ENCODE data around the gene ZFX.

ZFX gene

GRCh38 chrX:24202465-24203031, 53.0 kb downstream of the ZFX start:
- no peak for DNase-seq (ENCODE audit: low read depth)

GRCh38 chrX:24203072-24203808, 53.7 kb downstream of the ZFX start:
- DNase-seq (ENCODE audit: low read depth), result no peak

GRCh38 chrX:24204331-24204730, 54.8 kb downstream of the ZFX start:
- DNase-seq (ENCODE audit: low read depth), result no peak

GRCh38 chrX:24204958-24205357, 55.4 kb downstream of the ZFX start:
- no peak for DNase-seq (ENCODE audit: low read depth)

GRCh38 chrX:24207826-24208225, 58.3 kb downstream of the ZFX start:
- no peak for DNase-seq (ENCODE audit: low read depth)

GRCh38 chrX:24208496-24209240, 59.1 kb downstream of the ZFX start:
- DNase-seq (ENCODE audit: low read depth), result no peak

- no peak for DNase-seq (ENCODE audit: low read depth)
Measured at GRCh38 chrX:24210190-24210589, 60.7 kb downstream of the ZFX start.

- no peak for DNase-seq (ENCODE audit: low read depth)
Measured at GRCh38 chrX:24214568-24214967, 65.0 kb downstream of the ZFX start.

GRCh38 chrX:24215272-24215671, 65.7 kb downstream of the ZFX start:
- no peak for DNase-seq (ENCODE audit: low read depth)

GRCh38 chrX:24216037-24216436, 66.5 kb downstream of the ZFX start:
- DNase-seq (ENCODE audit: low read depth), result no peak

GRCh38 chrX:24216827-24217226, 67.3 kb downstream of the ZFX start:
- DNase-seq (ENCODE audit: low read depth), result no peak

GRCh38 chrX:24219320-24219719, 69.8 kb downstream of the ZFX start:
- no peak for DNase-seq (ENCODE audit: low read depth)

GRCh38 chrX:24221872-24222271, 72.3 kb downstream of the ZFX start:
- DNase-seq (ENCODE audit: low read depth), result no peak

GRCh38 chrX:24225265-24225664, 75.7 kb downstream of the ZFX start:
- no peak for DNase-seq (ENCODE audit: low read depth)

- DNase-seq (ENCODE audit: low read depth), result no peak
Measured at GRCh38 chrX:24226176-24226575, 76.6 kb downstream of the ZFX start.

GRCh38 chrX:24228596-24228995, 79.1 kb downstream of the ZFX start:
- DNase-seq (ENCODE audit: low read depth), result no peak

GRCh38 chrX:24229400-24229879, 79.9 kb downstream of the ZFX start:
- no peak for DNase-seq (ENCODE audit: low read depth)

- no peak for DNase-seq (ENCODE audit: low read depth)
Measured at GRCh38 chrX:24229976-24230375, 80.4 kb downstream of the ZFX start.

- DNase-seq (ENCODE audit: low read depth), result no peak
Measured at GRCh38 chrX:24231131-24231540, 81.6 kb downstream of the ZFX start.

- no peak for DNase-seq (ENCODE audit: low read depth)
Measured at GRCh38 chrX:24231641-24232179, 82.2 kb downstream of the ZFX start.

GRCh38 chrX:24232796-24233195, 83.3 kb downstream of the ZFX start:
- no peak for DNase-seq (ENCODE audit: low read depth)

GRCh38 chrX:24235084-24235710, 85.7 kb downstream of the ZFX start:
- no peak for DNase-seq (ENCODE audit: low read depth)
